OCI-M2 (cell line): Measurements from ENCODE around the gene LRRC32.

Experiments used
- DNase-seq: peaks from one replicate; lab custom pipeline; 2025; ENCODE audit not compliant: unreplicated experiment; lab: John Stamatoyannopoulos, UW

LRRC32 gene

GRCh38 chr11:76680518-76681425 lies 10.2 kb upstream of the LRRC32 start:
- no peak for DNase-seq

- no peak for DNase-seq
These were observed 7.8 kb upstream of the LRRC32 start for GRCh38 chr11:76678321-76678720.

- DNase-seq = no peak
These were observed 6.9 kb upstream of the LRRC32 start for GRCh38 chr11:76677458-76677765.

GRCh38 chr11:76676636-76677457 lies 6.3 kb upstream of the LRRC32 start:
- no peak for DNase-seq

GRCh38 chr11:76674517-76675400 lies 4.2 kb upstream of the LRRC32 start:
- DNase-seq = no peak

GRCh38 chr11:76673176-76674142 lies 2.9 kb upstream of the LRRC32 start:
- no peak for DNase-seq

GRCh38 chr11:76672431-76673175 lies 2.1 kb upstream of the LRRC32 start:
- DNase-seq = no peak

- no peak for DNase-seq
These were observed 1.2 kb upstream of the LRRC32 start for GRCh38 chr11:76671626-76672309.

GRCh38 chr11:76671237-76671592 lies 668 bp upstream of the LRRC32 start:
- no peak for DNase-seq

- DNase-seq = no peak
These were observed 554 bp downstream of the LRRC32 start for GRCh38 chr11:76669901-76670484.

- no peak for DNase-seq
These were observed 2.0 kb downstream of the LRRC32 start for GRCh38 chr11:76668362-76669155.

- DNase-seq = no peak
These were observed 2.7 kb downstream of the LRRC32 start for GRCh38 chr11:76667856-76668255.

GRCh38 chr11:76667271-76667818 lies 3.2 kb downstream of the LRRC32 start:
- no peak for DNase-seq

- DNase-seq = no peak
These were observed 3.7 kb downstream of the LRRC32 start for GRCh38 chr11:76666830-76667229.

GRCh38 chr11:76666408-76666807 lies 4.1 kb downstream of the LRRC32 start:
- no peak for DNase-seq

GRCh38 chr11:76665921-76666351 lies 4.6 kb downstream of the LRRC32 start:
- no peak for DNase-seq

GRCh38 chr11:76665172-76665571 lies 5.4 kb downstream of the LRRC32 start:
- DNase-seq = no peak
